ENCODE results near the gene SHANK2. TPM values are rescaled to one million over a fixed set of nuclear protein-coding genes. Genes with fewer than 3 reads are reported as not detected.

SHANK2 gene
- polyA plus RNA-seq, 1 donor from 2014 or later: 13.6 TPM

- H3K36me3 ChIP-seq (ENCODE audit: insufficient read depth, low read length): no peaks in the 10 kb centered on the region
- no peak overlapping the region for H3K4me3 ChIP-seq (ENCODE audit: low read length)
- no peaks in the 10 kb centered on the region for H3K9me3 ChIP-seq (ENCODE audit: low read length)
- H2AFZ ChIP-seq (ENCODE audit: low read depth, low read length): no peak overlapping the region
- H3K4me2 ChIP-seq (ENCODE audit: low read length): no peak overlapping the region
- no peaks in the 10 kb centered on the region for H4K20me1 ChIP-seq (ENCODE audit: insufficient read depth)
- H3K27me3 ChIP-seq (ENCODE audit: insufficient read depth, low read depth, low read length): no peaks in the 10 kb centered on the region
- TF ChIP-seq EZH2 (IDR thresholded peaks at IDR 0.05; ENCODE audit: borderline replicate concordance, insufficient read depth, low read length, poor library complexity, severe bottlenecking): no peak
- no peaks in the 10 kb centered on the region for H3K79me2 ChIP-seq (replicated peaks; ENCODE audit: insufficient read depth, low read length)
- H3K9me2 ChIP-seq (ENCODE audit: insufficient read depth, low read length): no peaks in the 10 kb centered on the region
- H3K27ac ChIP-seq (ENCODE audit: low read length): no peak overlapping the region
- H3F3A ChIP-seq (ENCODE audit: insufficient read depth, low read length, poor library complexity, severe bottlenecking): no peaks in the 10 kb centered on the region
- H3K9ac ChIP-seq (ENCODE audit: low read length): no peak overlapping the region
These were observed 40.7 kb downstream of the SHANK2 start for GRCh38 chr11:71211631-71212030.

- Histone ChIP-seq H3K4me2 (ENCODE audit: low read length) (no peak overlapping the region), H3K9ac (ENCODE audit: low read length) (no peak overlapping the region), H3F3A (ENCODE audit: insufficient read depth, low read length, poor library complexity, severe bottlenecking) (no peaks in the 10 kb centered on the region), H3K9me2 (ENCODE audit: insufficient read depth, low read length) (no peaks in the 10 kb centered on the region), H3K27me3 (ENCODE audit: insufficient read depth, low read depth, low read length) (no peaks in the 10 kb centered on the region), H3K9me3 (ENCODE audit: low read length) (no peaks in the 10 kb centered on the region), H4K20me1 (ENCODE audit: insufficient read depth) (no peaks in the 10 kb centered on the region), H2AFZ (ENCODE audit: low read depth, low read length) (no peak overlapping the region), H3K36me3 (ENCODE audit: insufficient read depth, low read length) (no peaks in the 10 kb centered on the region), H3K27ac (ENCODE audit: low read length) (no peak overlapping the region), H3K79me2 (replicated peaks; ENCODE audit: insufficient read depth, low read length) (no peaks in the 10 kb centered on the region), H3K4me3 (ENCODE audit: low read length) (no peak overlapping the region)
- no peak for TF ChIP-seq MXI1 (conservative IDR thresholded peaks at IDR 0.05; ENCODE audit: poor library complexity, severe bottlenecking)
- no peak for TF ChIP-seq EP300 (conservative IDR thresholded peaks at IDR 0.05; ENCODE audit: poor library complexity, severe bottlenecking)
- TF ChIP-seq POLR2AphosphoS5 (IDR thresholded peaks at IDR 0.05): no peak
- no peak for TF ChIP-seq RAD21 (conservative IDR thresholded peaks at IDR 0.05)
- no peak for TF ChIP-seq REST (IDR thresholded peaks at IDR 0.05; ENCODE audit: borderline replicate concordance)
- no peak for TF ChIP-seq EZH2 (IDR thresholded peaks at IDR 0.05; ENCODE audit: borderline replicate concordance, insufficient read depth, low read length, poor library complexity, severe bottlenecking)
- no peak for TF ChIP-seq SMC3 (conservative IDR thresholded peaks at IDR 0.05; ENCODE audit: poor library complexity)
- TF ChIP-seq TAF1 (IDR thresholded peaks at IDR 0.05; ENCODE audit: low read depth): no peak
- no peak for TF ChIP-seq CTCF (IDR thresholded peaks at IDR 0.05; ENCODE audit: poor library complexity, severe bottlenecking)
These were observed 41.5 kb downstream of the SHANK2 start for GRCh38 chr11:71210861-71211260.

DNA sequence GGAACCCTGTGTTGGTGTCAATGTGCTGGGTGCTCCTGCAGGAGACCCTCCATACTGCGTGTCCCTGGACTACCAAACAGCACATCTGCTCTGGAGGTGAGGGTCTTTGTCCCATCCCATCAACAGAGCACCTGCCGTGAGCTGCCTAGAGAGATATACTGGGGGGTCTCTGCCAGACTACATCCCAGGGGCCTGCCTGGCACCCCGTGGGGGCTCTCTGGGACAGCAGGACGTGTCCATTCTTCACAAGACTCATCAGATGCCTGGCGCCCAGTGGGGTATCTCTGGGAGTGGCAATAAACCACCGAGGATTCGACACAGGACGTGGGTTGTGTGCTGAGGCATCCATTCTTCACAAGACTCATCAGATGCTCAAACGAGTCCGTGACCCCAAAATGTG lies 42.7 kb downstream of the SHANK2 start:
- no peaks in the 10 kb centered on the region for H3K9me3 ChIP-seq (ENCODE audit: low read length)
- TF ChIP-seq EZH2 (IDR thresholded peaks at IDR 0.05; ENCODE audit: borderline replicate concordance, insufficient read depth, low read length, poor library complexity, severe bottlenecking) (no peak), TAF1 (IDR thresholded peaks at IDR 0.05; ENCODE audit: low read depth) (no peak), RAD21 (conservative IDR thresholded peaks at IDR 0.05) (no peak), MXI1 (conservative IDR thresholded peaks at IDR 0.05; ENCODE audit: poor library complexity, severe bottlenecking) (no peak), SMC3 (conservative IDR thresholded peaks at IDR 0.05; ENCODE audit: poor library complexity) (no peak), POLR2AphosphoS5 (IDR thresholded peaks at IDR 0.05) (no peak), REST (IDR thresholded peaks at IDR 0.05; ENCODE audit: borderline replicate concordance) (no peak), EP300 (conservative IDR thresholded peaks at IDR 0.05; ENCODE audit: poor library complexity, severe bottlenecking) (no peak), CTCF (IDR thresholded peaks at IDR 0.05; ENCODE audit: poor library complexity, severe bottlenecking) (no peak)
- H3K27ac ChIP-seq (ENCODE audit: low read length): no peak overlapping the region
- no peak overlapping the region for H3K9ac ChIP-seq (ENCODE audit: low read length)
- no peaks in the 10 kb centered on the region for H3K36me3 ChIP-seq (ENCODE audit: insufficient read depth, low read length)
- no peaks in the 10 kb centered on the region for H3K27me3 ChIP-seq (ENCODE audit: insufficient read depth, low read depth, low read length)
- H4K20me1 ChIP-seq (ENCODE audit: insufficient read depth): no peaks in the 10 kb centered on the region
- H3K4me2 ChIP-seq (ENCODE audit: low read length): no peak overlapping the region
- no peak overlapping the region for H2AFZ ChIP-seq (ENCODE audit: low read depth, low read length)
- no peaks in the 10 kb centered on the region for H3K79me2 ChIP-seq (replicated peaks; ENCODE audit: insufficient read depth, low read length)
- H3F3A ChIP-seq (ENCODE audit: insufficient read depth, low read length, poor library complexity, severe bottlenecking): no peaks in the 10 kb centered on the region
- H3K4me3 ChIP-seq (ENCODE audit: low read length): no peak overlapping the region
- no peaks in the 10 kb centered on the region for H3K9me2 ChIP-seq (ENCODE audit: insufficient read depth, low read length)
